GM12878 (cell line): Measurements from ENCODE around the gene OR2C3.

Experiments
- ATF3 ChIP-seq: IDR thresholded peaks from 2 replicates; pipeline ENCODE4 v1.6.1; 2011; ENCODE audit warnings: low read depth, mild to moderate bottlenecking, low read length, moderate library complexity, borderline replicate concordance; ENCODE audit errors: extremely low read depth
- IRF3 ChIP-seq: fragments of 450-650 bp; IDR thresholded peaks from 2 replicates; pipeline ENCODE4 v1.6.1; 2014; ENCODE audit warnings: mild to moderate bottlenecking
- MEF2A ChIP-seq: IDR thresholded peaks from 2 replicates; pipeline ENCODE4 v1.6.1; 2011; ENCODE audit warnings: low read depth, mild to moderate bottlenecking, low read length, moderate library complexity; ENCODE audit not compliant: insufficient read depth
- NR2F1 ChIP-seq: fragments of 450-650 bp; conservative IDR thresholded peaks from 2 replicates; pipeline ENCODE4 v1.6.1; 2017; ENCODE audit warnings: mild to moderate bottlenecking
- PBX3 ChIP-seq: IDR thresholded peaks from 2 replicates; pipeline ENCODE4 v1.6.1; 2011; ENCODE audit warnings: mild to moderate bottlenecking, low read depth, low read length, moderate library complexity; ENCODE audit not compliant: insufficient replicate concordance
- POU2F2 ChIP-seq: IDR thresholded peaks from 3 replicates; pipeline ENCODE4 v1.6.1; 2011; ENCODE audit warnings: low read depth, mild to moderate bottlenecking, low read length, borderline replicate concordance
- TF ChIP-seq, protein P1 (sequence below), 3 experiments: IDR thresholded peaks in 2 of 3; conservative IDR thresholded peaks in 1 of 3; 2 replicates each; pipeline ENCODE4 v1.5.1; 2011; ENCODE audit warnings: low read depth in 3 of 3, low read length in 3 of 3, mild to moderate bottlenecking in 3 of 3, control low read depth in 2 of 3, moderate library complexity in 2 of 3, inconsistent platforms in 1 of 3, mixed read lengths in 1 of 3; ENCODE audit not compliant: control insufficient read depth in 2 of 3, insufficient read depth in 1 of 3; ENCODE audit errors: extremely low read depth in 1 of 3

DNA sequence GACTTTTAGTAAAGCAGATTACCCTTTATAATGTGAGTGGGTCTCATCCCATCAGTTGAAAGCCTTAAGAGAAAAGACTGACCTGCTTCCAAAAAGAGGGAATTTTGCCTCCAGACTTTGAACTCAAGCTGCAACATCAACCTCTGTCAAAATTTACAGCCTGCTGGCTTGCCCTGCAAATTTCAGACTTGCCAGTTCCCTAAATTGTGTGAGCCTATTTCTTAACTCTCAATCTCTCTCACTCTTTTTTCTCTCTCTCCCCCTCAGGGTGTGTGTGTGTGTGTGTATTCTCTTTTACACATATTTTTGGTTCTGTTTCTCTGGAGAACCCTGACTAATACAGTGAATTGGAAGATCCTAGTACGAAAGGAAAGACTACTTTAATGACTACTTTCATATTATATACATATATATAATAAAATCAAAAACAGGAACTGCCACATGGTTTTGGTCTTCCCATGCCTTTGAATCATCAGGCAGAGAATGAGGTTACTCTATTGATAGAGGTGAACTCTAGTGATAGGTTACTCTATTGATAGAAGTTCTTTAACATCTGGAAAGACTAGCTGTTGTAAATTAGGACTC lies 6.4 kb downstream of the OR2C3 start:
- TF ChIP-seq PBX3 = no peak
- no peak for TF ChIP-seq IRF3
- TF ChIP-seq MEF2A = no peak
- TF ChIP-seq POU2F2 = no peak
- TF ChIP-seq, protein P1, sequence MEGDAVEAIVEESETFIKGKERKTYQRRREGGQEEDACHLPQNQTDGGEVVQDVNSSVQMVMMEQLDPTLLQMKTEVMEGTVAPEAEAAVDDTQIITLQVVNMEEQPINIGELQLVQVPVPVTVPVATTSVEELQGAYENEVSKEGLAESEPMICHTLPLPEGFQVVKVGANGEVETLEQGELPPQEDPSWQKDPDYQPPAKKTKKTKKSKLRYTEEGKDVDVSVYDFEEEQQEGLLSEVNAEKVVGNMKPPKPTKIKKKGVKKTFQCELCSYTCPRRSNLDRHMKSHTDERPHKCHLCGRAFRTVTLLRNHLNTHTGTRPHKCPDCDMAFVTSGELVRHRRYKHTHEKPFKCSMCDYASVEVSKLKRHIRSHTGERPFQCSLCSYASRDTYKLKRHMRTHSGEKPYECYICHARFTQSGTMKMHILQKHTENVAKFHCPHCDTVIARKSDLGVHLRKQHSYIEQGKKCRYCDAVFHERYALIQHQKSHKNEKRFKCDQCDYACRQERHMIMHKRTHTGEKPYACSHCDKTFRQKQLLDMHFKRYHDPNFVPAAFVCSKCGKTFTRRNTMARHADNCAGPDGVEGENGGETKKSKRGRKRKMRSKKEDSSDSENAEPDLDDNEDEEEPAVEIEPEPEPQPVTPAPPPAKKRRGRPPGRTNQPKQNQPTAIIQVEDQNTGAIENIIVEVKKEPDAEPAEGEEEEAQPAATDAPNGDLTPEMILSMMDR (IDR thresholded peaks at IDR 0.05 in 2 of 3, conservative IDR thresholded peaks at IDR 0.05 in 1 of 3; ENCODE audit: control insufficient read depth in 2 of 3, extremely low read depth in 1 of 3, insufficient read depth in 1 of 3, low read depth in 3 of 3, low read length in 3 of 3) = no peak
- TF ChIP-seq ATF3 = no peak
- no peak for TF ChIP-seq NR2F1
